ENCODE data around the gene RIPOR2. TPM values are rescaled to one million over a fixed set of nuclear protein-coding genes. Genes with fewer than 3 reads are reported as not detected.

Gene RIPOR2
- total and polyA plus RNA-seq, 10 of the 15 experiments (the other 5 are each of a cell fraction or from before 2014, with no cell fraction given) = 22.2 to 48.2 (median 34.7) TPM

DNA sequence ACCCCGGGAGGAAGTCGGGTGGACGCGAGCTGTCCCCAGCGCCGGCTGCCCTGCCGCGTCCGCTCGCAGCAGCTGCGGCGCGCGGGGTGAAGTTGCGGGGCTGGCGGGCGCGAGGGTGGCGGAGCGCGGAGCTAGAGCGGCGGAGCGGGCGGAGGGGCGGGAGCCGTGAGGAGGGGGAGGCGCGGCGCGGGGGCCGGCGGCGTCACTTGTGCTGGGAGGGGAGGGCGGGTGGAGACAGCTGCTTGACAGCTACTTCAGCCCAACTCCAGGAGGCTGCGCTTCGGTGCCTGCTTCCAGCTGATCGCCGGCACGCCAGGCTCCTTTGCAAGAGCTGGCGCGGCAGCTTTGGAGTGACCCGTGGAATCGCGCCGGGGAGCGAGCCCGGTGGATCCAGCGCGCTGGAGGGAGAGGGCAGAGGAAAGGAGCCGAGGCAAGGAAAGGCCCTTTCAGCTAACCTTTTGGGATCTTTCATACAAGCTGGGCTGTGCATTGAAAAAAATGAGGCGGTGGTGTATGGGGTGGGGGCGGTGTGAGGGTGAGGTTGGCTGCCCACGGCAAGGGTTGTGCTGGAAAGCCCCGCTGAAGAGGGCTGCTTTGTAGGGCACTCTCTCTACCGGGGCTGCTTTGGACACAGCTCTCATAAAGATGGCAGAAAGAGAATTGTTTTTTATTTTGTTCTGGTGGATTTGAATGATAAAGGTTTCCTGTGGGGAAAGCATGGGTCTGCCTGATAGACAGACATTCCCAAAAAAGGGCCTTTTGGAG is 24.6 kb downstream of the RIPOR2 start (continued):
- TF ChIP-seq BHLHE40 (IDR thresholded peaks at IDR 0.05; ENCODE audit: borderline replicate concordance in 1 of 2, low read depth in 2 of 2, low read length in 1 of 2) (peak in 1 of 2 experiments; percentile 32; a peak in 2 of 4 replicates), LARP7 (IDR thresholded peaks at IDR 0.05) (no peak), GATAD2B (conservative IDR thresholded peaks at IDR 0.05; ENCODE audit: low read depth) (no peak), SKIL (IDR thresholded peaks at IDR 0.05; ENCODE audit: low read depth, poor library complexity, severe bottlenecking) (no peak), CTCF (IDR thresholded peaks at IDR 0.05 in 2 of 3, conservative IDR thresholded peaks at IDR 0.05 in 1 of 3; ENCODE audit: control insufficient read depth in 2 of 3, extremely low read depth in 1 of 3, insufficient read depth in 1 of 3, low read depth in 3 of 3, low read length in 3 of 3) (no peak), CREM (IDR thresholded peaks at IDR 0.05; ENCODE audit: low read depth) (no peak), SREBF1 (IDR thresholded peaks at IDR 0.05; ENCODE audit: low read length) (no peak), PAX5 (IDR thresholded peaks at IDR 0.05; ENCODE audit: borderline replicate concordance, low read depth, low read length) (peak; percentile 85; the same call in 1 of the 2 replicates), TCF12 (IDR thresholded peaks at IDR 0.05; ENCODE audit: low read depth, low read length) (0 out of 2 replicates have a peak, but pooled peaks have one; percentile 29), RELA (IDR thresholded peaks at IDR 0.05; ENCODE audit: borderline replicate concordance, partially characterized antibody) (no peak), NBN (IDR thresholded peaks at IDR 0.05) (no peak), ZNF217 (IDR thresholded peaks at IDR 0.05) (no peak), NRF1 (conservative IDR thresholded peaks at IDR 0.05; ENCODE audit: low read depth, low read length) (no peak), YY1 (IDR thresholded peaks at IDR 0.05; ENCODE audit: low read depth, low read length) (no peak), STAT3 (IDR thresholded peaks at IDR 0.05; ENCODE audit: low read depth, low read length) (no peak), USF2 (IDR thresholded peaks at IDR 0.05; ENCODE audit: borderline replicate concordance, low read depth, low read length) (no peak), MEF2B (IDR thresholded peaks at IDR 0.05; ENCODE audit: partially characterized antibody, poor library complexity, severe bottlenecking) (no peak), POLR2A (IDR thresholded peaks at IDR 0.05; ENCODE audit: low read depth, low read length) (no peak; the same call in 1 of the 2 replicates)
- TF ChIP-seq, protein P1, sequence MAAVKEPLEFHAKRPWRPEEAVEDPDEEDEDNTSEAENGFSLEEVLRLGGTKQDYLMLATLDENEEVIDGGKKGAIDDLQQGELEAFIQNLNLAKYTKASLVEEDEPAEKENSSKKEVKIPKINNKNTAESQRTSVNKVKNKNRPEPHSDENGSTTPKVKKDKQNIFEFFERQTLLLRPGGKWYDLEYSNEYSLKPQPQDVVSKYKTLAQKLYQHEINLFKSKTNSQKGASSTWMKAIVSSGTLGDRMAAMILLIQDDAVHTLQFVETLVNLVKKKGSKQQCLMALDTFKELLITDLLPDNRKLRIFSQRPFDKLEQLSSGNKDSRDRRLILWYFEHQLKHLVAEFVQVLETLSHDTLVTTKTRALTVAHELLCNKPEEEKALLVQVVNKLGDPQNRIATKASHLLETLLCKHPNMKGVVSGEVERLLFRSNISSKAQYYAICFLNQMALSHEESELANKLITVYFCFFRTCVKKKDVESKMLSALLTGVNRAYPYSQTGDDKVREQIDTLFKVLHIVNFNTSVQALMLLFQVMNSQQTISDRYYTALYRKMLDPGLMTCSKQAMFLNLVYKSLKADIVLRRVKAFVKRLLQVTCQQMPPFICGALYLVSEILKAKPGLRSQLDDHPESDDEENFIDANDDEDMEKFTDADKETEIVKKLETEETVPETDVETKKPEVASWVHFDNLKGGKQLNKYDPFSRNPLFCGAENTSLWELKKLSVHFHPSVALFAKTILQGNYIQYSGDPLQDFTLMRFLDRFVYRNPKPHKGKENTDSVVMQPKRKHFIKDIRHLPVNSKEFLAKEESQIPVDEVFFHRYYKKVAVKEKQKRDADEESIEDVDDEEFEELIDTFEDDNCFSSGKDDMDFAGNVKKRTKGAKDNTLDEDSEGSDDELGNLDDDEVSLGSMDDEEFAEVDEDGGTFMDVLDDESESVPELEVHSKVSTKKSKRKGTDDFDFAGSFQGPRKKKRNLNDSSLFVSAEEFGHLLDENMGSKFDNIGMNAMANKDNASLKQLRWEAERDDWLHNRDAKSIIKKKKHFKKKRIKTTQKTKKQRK (IDR thresholded peaks at IDR 0.05; ENCODE audit: low read depth, low read length) = no peak
- TF ChIP-seq, protein P2, sequence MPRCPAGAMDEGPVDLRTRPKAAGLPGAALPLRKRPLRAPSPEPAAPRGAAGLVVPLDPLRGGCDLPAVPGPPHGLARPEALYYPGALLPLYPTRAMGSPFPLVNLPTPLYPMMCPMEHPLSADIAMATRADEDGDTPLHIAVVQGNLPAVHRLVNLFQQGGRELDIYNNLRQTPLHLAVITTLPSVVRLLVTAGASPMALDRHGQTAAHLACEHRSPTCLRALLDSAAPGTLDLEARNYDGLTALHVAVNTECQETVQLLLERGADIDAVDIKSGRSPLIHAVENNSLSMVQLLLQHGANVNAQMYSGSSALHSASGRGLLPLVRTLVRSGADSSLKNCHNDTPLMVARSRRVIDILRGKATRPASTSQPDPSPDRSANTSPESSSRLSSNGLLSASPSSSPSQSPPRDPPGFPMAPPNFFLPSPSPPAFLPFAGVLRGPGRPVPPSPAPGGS (IDR thresholded peaks at IDR 0.05; ENCODE audit: borderline replicate concordance, insufficient read depth, low read depth, low read length, poor library complexity, severe bottlenecking) = no peak
